Measurements from ENCODE around the gene MYL11. TPM values are rescaled to one million over a fixed set of nuclear protein-coding genes. Genes with fewer than 3 reads are reported as not detected.

The MYL11 gene
- total RNA-seq, 1 experiment from 2014 or later: not detected

GRCh38 chr16:30380072-30380802 lies 5.6 kb downstream of the MYL11 start:
- TSS peak; percentile 67 for BruUV-seq (replicated peaks)
- Histone ChIP-seq H3K4me3 (ENCODE audit: low read depth in 2 of 2, low read length in 2 of 2) (no peak overlapping the region), H3K27me3 (ENCODE audit: control insufficient read depth, insufficient read depth, low read length) (no peaks in the 10 kb centered on the region), H3K27ac (ENCODE audit: low read length) (no peak overlapping the region), H3K4me1 (ENCODE audit: control insufficient read depth, insufficient read depth, low read length) (peaks cover 7% of the 10 kb centered on the region), H3K9me3 (ENCODE audit: control insufficient read depth, insufficient read depth, low read depth, low read length) (no peaks in the 10 kb centered on the region), H3K36me3 (ENCODE audit: control insufficient read depth, insufficient read depth, low read length) (no peaks in the 10 kb centered on the region; the same call in 1 of the 2 replicates)
- ChIA-PET CTCF (no interaction called here), POLR2A (no interaction called here)
- in situ Hi-C loops (cut with HindIII; ENCODE audit: low pct_unique_long_range_greater_than_20kb, low sequenced_read_pairs) (no loop called here), intact Hi-C loops (cut with micrococcal nuclease; ENCODE audit: unreplicated experiment) (no loop called here)
- DNase-seq (ENCODE audit: low read depth, low spot score): no peak
- ATAC-seq: no peak
- TF ChIP-seq TCF7L2 (IDR thresholded peaks at IDR 0.05; ENCODE audit: low read depth, low read length) (no peak), POLR2AphosphoS5 (IDR thresholded peaks at IDR 0.05; ENCODE audit: low read depth, low read length) (no peak), CTCF (IDR thresholded peaks at IDR 0.05) (no peak), SIN3A (IDR thresholded peaks at IDR 0.05; ENCODE audit: borderline replicate concordance, insufficient read depth, low read depth, low read length) (no peak)
- TF ChIP-seq, protein P1, sequence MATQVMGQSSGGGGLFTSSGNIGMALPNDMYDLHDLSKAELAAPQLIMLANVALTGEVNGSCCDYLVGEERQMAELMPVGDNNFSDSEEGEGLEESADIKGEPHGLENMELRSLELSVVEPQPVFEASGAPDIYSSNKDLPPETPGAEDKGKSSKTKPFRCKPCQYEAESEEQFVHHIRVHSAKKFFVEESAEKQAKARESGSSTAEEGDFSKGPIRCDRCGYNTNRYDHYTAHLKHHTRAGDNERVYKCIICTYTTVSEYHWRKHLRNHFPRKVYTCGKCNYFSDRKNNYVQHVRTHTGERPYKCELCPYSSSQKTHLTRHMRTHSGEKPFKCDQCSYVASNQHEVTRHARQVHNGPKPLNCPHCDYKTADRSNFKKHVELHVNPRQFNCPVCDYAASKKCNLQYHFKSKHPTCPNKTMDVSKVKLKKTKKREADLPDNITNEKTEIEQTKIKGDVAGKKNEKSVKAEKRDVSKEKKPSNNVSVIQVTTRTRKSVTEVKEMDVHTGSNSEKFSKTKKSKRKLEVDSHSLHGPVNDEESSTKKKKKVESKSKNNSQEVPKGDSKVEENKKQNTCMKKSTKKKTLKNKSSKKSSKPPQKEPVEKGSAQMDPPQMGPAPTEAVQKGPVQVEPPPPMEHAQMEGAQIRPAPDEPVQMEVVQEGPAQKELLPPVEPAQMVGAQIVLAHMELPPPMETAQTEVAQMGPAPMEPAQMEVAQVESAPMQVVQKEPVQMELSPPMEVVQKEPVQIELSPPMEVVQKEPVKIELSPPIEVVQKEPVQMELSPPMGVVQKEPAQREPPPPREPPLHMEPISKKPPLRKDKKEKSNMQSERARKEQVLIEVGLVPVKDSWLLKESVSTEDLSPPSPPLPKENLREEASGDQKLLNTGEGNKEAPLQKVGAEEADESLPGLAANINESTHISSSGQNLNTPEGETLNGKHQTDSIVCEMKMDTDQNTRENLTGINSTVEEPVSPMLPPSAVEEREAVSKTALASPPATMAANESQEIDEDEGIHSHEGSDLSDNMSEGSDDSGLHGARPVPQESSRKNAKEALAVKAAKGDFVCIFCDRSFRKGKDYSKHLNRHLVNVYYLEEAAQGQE (IDR thresholded peaks at IDR 0.05; ENCODE audit: insufficient read depth in 1 of 2, low read depth in 2 of 2, low read length in 1 of 2): no peak

- no peak for DNase-seq (ENCODE audit: low read depth, low spot score)
- no peaks in the 10 kb centered on the region; the same call in 1 of the 2 replicates for H3K36me3 ChIP-seq (ENCODE audit: control insufficient read depth, insufficient read depth, low read length)
- TF ChIP-seq, protein P1 (IDR thresholded peaks at IDR 0.05; ENCODE audit: insufficient read depth in 1 of 2, low read depth in 2 of 2, low read length in 1 of 2): no peak
- TF ChIP-seq CTCF (IDR thresholded peaks at IDR 0.05): no peak
- TF ChIP-seq SIN3A (IDR thresholded peaks at IDR 0.05; ENCODE audit: borderline replicate concordance, insufficient read depth, low read depth, low read length): no peak
- TF ChIP-seq POLR2AphosphoS5 (IDR thresholded peaks at IDR 0.05; ENCODE audit: low read depth, low read length): no peak
- no peak for TF ChIP-seq TCF7L2 (IDR thresholded peaks at IDR 0.05; ENCODE audit: low read depth, low read length)
- H3K27ac ChIP-seq (ENCODE audit: low read length): no peak overlapping the region
- H3K9me3 ChIP-seq (ENCODE audit: control insufficient read depth, insufficient read depth, low read depth, low read length): no peaks in the 10 kb centered on the region
- CTCF ChIA-PET: no interaction called here
- BruUV-seq (replicated peaks): no TSS peak
- H3K27me3 ChIP-seq (ENCODE audit: control insufficient read depth, insufficient read depth, low read length): no peaks in the 10 kb centered on the region
- intact Hi-C loops (cut with micrococcal nuclease; ENCODE audit: unreplicated experiment) (no loop called here), in situ Hi-C loops (cut with HindIII; ENCODE audit: low pct_unique_long_range_greater_than_20kb, low sequenced_read_pairs) (no loop called here)
- no peak for ATAC-seq
- H3K4me3 ChIP-seq (ENCODE audit: low read depth in 2 of 2, low read length in 2 of 2): no peak overlapping the region
- H3K4me1 ChIP-seq (ENCODE audit: control insufficient read depth, insufficient read depth, low read length): peaks cover 7% of the 10 kb centered on the region
- POLR2A ChIA-PET: no interaction called here
Observed at GRCh38 chr16:30380803-30381208, 6.2 kb downstream of the MYL11 start.
